ENCODE results near the gene USP16. TPM values are rescaled to one million over a fixed set of nuclear protein-coding genes. Genes with fewer than 3 reads are reported as not detected.

The USP16 gene
- total RNA-seq, 3 donors from 2014 or later: 35.4 to 53.0 (median 35.7) TPM

DNA sequence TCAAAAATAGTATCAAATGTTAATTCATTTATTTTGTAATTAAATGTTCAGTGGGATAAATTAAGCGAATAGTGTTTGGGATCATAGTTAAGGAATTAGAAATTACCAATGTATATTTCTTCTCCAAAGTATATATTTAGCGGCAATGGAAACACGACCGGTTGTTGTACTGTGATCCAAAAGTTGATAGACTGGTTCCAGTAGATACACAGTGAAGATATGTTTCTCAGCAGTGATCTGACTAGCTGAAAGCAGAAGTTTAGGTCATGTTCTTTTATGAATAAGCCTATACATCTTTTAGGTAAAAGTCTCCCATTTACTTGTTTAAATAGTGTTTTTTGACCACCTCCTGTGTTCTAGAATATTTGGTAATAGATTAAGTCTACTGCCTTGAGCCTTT, 8.8 kb downstream of the USP16 start:
- TF ChIP-seq POLR2AphosphoS5 (IDR thresholded peaks at IDR 0.05) (no peak), POLR2A (IDR thresholded peaks at IDR 0.05) (no peak)
- TF ChIP-seq, protein P1, sequence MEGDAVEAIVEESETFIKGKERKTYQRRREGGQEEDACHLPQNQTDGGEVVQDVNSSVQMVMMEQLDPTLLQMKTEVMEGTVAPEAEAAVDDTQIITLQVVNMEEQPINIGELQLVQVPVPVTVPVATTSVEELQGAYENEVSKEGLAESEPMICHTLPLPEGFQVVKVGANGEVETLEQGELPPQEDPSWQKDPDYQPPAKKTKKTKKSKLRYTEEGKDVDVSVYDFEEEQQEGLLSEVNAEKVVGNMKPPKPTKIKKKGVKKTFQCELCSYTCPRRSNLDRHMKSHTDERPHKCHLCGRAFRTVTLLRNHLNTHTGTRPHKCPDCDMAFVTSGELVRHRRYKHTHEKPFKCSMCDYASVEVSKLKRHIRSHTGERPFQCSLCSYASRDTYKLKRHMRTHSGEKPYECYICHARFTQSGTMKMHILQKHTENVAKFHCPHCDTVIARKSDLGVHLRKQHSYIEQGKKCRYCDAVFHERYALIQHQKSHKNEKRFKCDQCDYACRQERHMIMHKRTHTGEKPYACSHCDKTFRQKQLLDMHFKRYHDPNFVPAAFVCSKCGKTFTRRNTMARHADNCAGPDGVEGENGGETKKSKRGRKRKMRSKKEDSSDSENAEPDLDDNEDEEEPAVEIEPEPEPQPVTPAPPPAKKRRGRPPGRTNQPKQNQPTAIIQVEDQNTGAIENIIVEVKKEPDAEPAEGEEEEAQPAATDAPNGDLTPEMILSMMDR (IDR thresholded peaks at IDR 0.05): no peak
- no peak for DNase-seq (ENCODE audit: low spot score in 2 of 2)
- H3K4me1 ChIP-seq: no peaks in the 10 kb centered on the region
- no peak overlapping the region for H3K27ac ChIP-seq
- intact Hi-C loops (cut with DNase I; ENCODE audit: low total_unique reads): no loop called here
- H3K36me3 ChIP-seq: peaks cover 6% of the 10 kb centered on the region
- no peaks in the 10 kb centered on the region for H3K9me3 ChIP-seq
- no peaks in the 10 kb centered on the region for H3K27me3 ChIP-seq
- H3K4me3 ChIP-seq: no peak overlapping the region

DNA sequence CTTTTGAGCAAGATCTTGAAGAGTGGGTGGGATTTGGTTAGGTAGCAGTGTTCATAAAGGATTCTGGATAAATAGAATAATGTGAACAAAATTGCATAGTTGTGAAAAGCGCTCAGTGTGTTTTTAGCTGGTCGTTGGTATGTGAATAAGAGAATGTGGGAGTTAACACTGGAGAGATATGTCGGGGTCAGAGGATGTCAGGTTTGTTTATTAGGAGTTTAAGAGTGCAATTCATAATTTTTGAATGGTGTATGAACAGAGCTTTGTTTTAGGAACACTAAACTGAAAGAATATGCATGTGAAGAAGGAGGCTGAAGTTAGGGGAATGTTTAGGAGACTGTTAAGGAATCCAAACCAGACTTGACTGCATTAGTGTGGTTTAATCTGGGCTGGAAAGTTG, 9.4 kb downstream of the USP16 start:
- no peaks in the 10 kb centered on the region for H3K4me1 ChIP-seq
- H3K36me3 ChIP-seq: peaks cover 6% of the 10 kb centered on the region
- no peak for DNase-seq (ENCODE audit: low spot score in 2 of 2)
- H3K4me3 ChIP-seq: no peak overlapping the region
- H3K9me3 ChIP-seq: no peaks in the 10 kb centered on the region
- intact Hi-C loops (cut with DNase I; ENCODE audit: low total_unique reads): no loop called here
- no peak overlapping the region for H3K27ac ChIP-seq
- H3K27me3 ChIP-seq: no peaks in the 10 kb centered on the region
- no peak for TF ChIP-seq POLR2AphosphoS5 (IDR thresholded peaks at IDR 0.05)
- TF ChIP-seq, protein P1 (IDR thresholded peaks at IDR 0.05): no peak
- no peak for TF ChIP-seq POLR2A (IDR thresholded peaks at IDR 0.05)

GRCh38 chr21:29034678-29035077, 10.2 kb downstream of the USP16 start:
- Histone ChIP-seq H3K36me3 (peaks cover 6% of the 10 kb centered on the region), H3K27me3 (no peaks in the 10 kb centered on the region), H3K4me1 (no peaks in the 10 kb centered on the region), H3K4me3 (no peak overlapping the region), H3K27ac (no peak overlapping the region), H3K9me3 (no peaks in the 10 kb centered on the region)
- no peak for TF ChIP-seq POLR2AphosphoS5 (IDR thresholded peaks at IDR 0.05)
- no peak for TF ChIP-seq POLR2A (IDR thresholded peaks at IDR 0.05)
- TF ChIP-seq, protein P1 (IDR thresholded peaks at IDR 0.05): no peak
- no peak for DNase-seq (ENCODE audit: low spot score in 2 of 2)
- intact Hi-C loops (cut with DNase I; ENCODE audit: low total_unique reads): no loop called here

GRCh38 chr21:29052224-29052623, 27.8 kb downstream of the USP16 start:
- H3K4me3 ChIP-seq: no peak overlapping the region
- H3K9me3 ChIP-seq: no peaks in the 10 kb centered on the region
- no peak for TF ChIP-seq POLR2A (IDR thresholded peaks at IDR 0.05)
- TF ChIP-seq, protein P1 (IDR thresholded peaks at IDR 0.05): no peak
- intact Hi-C loops (cut with DNase I; ENCODE audit: low total_unique reads): no loop called here
- no peak for DNase-seq (ENCODE audit: low spot score in 2 of 2)
- H3K36me3 ChIP-seq: no peaks in the 10 kb centered on the region
- H3K4me1 ChIP-seq: no peaks in the 10 kb centered on the region
- H3K27me3 ChIP-seq: no peaks in the 10 kb centered on the region
- no peak overlapping the region for H3K27ac ChIP-seq

- Histone ChIP-seq H3K4me3 (no peak overlapping the region), H3K36me3 (peaks cover 4% of the 10 kb centered on the region), H3K4me1 (no peaks in the 10 kb centered on the region), H3K27me3 (no peaks in the 10 kb centered on the region), H3K9me3 (no peaks in the 10 kb centered on the region), H3K27ac (peak overlapping the region; percentile 13 to 52)
- DNase-seq (ENCODE audit: low spot score in 2 of 2): no peak
- TF ChIP-seq POLR2A (IDR thresholded peaks at IDR 0.05) (no peak), POLR2AphosphoS5 (IDR thresholded peaks at IDR 0.05) (no peak)
- TF ChIP-seq, protein P1 (IDR thresholded peaks at IDR 0.05): no peak
- intact Hi-C loops (cut with DNase I; ENCODE audit: low total_unique reads): no loop called here
Observed at GRCh38 chr21:29053011-29053553, 28.6 kb downstream of the USP16 start.

All from breast epithelium (tissue), 4 donors.